Vagina (tissue), 2 donors: ENCODE data around the gene PAX8.

ENCODE experiments used
- POLR2AphosphoS5 ChIP-seq, 2 donors: sonication (generic); formaldehyde crosslinking; IDR thresholded peaks; one replicate each; pipeline ENCODE4 v1.9.0; 2017; ENCODE audit warnings: antibody characterized with exemption in 2 of 2, mild to moderate bottlenecking in 2 of 2, low read depth in 1 of 2; ENCODE audit not compliant: insufficient read depth in 1 of 2
- TF ChIP-seq, protein P1 (sequence below), 3 experiments: fragments of 450-650 bp in 2 of 3; fragments of 200-600 bp in 1 of 3; sonication (generic) in 1 of 3; IDR thresholded peaks; one replicate each; pipeline ENCODE4 v1.5.1; 2017 to 2019; ENCODE audit warnings: antibody characterized with exemption in 3 of 3, mild to moderate bottlenecking in 2 of 3, moderate library complexity in 2 of 3

DNA sequence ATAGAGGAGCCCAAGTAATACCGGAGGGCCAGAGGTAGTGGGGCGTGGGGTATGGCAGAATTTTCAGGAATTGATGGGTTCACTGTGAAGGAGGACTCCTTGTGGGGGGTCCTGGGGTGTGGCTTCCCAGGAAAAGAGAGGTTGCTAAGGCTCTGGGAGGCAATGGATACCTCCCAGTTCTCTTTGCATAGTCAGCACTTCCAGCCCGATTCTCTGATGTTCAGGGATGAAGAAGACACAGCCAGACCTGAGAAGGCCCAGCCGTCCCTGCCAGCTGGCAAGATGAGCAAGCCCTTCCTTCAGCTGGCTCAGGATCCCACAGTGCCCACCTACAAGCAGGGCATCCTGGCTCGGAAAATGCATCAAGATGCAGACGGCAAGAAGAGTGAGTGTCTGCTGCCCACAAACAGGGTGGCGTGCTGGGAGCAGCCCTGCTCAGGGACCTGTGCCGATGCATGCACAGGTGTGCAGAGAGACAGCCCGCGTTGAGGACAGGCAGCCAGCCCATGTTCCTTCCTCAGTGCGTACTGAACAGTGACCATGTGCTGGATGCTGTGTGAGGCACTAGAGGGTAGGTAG lies 82.7 kb downstream of the PAX8 start:
- no peak for TF ChIP-seq POLR2AphosphoS5 (IDR thresholded peaks at IDR 0.05; ENCODE audit: insufficient read depth in 1 of 2, low read depth in 1 of 2)
- TF ChIP-seq, protein P1, sequence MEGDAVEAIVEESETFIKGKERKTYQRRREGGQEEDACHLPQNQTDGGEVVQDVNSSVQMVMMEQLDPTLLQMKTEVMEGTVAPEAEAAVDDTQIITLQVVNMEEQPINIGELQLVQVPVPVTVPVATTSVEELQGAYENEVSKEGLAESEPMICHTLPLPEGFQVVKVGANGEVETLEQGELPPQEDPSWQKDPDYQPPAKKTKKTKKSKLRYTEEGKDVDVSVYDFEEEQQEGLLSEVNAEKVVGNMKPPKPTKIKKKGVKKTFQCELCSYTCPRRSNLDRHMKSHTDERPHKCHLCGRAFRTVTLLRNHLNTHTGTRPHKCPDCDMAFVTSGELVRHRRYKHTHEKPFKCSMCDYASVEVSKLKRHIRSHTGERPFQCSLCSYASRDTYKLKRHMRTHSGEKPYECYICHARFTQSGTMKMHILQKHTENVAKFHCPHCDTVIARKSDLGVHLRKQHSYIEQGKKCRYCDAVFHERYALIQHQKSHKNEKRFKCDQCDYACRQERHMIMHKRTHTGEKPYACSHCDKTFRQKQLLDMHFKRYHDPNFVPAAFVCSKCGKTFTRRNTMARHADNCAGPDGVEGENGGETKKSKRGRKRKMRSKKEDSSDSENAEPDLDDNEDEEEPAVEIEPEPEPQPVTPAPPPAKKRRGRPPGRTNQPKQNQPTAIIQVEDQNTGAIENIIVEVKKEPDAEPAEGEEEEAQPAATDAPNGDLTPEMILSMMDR (IDR thresholded peaks at IDR 0.05), result no peak
